Activated CD4-positive, alpha-beta T cell treated with anti-CD3 and anti-CD28 coated beads, Interleukin-2, amount 10 ng/mL, durations not matched to agents 7 days and 5 days (primary cell): ENCODE data around the gene MARCHF2. TPM values are rescaled to one million over a fixed set of nuclear protein-coding genes. Genes with fewer than 3 reads are reported as not detected.

Source experiments
- microRNA-seq: library from miRNA; unstranded; fragments of <30 nt; microRNA quantifications from one replicate; pipeline ENCODE4 v1.2.0, GENCODE V29; 2021; ENCODE audit warnings: borderline microRNAs expressed, borderline replicate concordance
- total RNA-seq, 2 experiments: library from RNA; stranded (reverse); gene quantifications; one replicate each; pipeline ENCODE4 v1.2.3, GENCODE V29; 2021

The MARCHF2 gene
- total RNA-seq, 2 experiments from 2014 or later, result 26.4 to 29.0 TPM

Small RNA genes lying within 50 kb of the gene (microRNA-seq; reads per million reads assigned to microRNA genes)
- gene MIR4999, result 5.7 reads per million, percentile 29 among the genes with 10 or more reads in this experiment

Other genes starting within 250 kb of the MARCHF2 start
- 10 to 100 TPM; 26.7 to 33.1 TPM for gene CERS4, start 203.9 kb upstream of the MARCHF2 start, total RNA-seq
- gene CD320, start 104.9 kb upstream of the MARCHF2 start, total RNA-seq, result 10 to 100 TPM; 32.1 to 36.3 TPM
- gene NDUFA7, start 91.9 kb upstream of the MARCHF2 start, total RNA-seq, result 10 to 100 TPM; 61.8 to 65.6 TPM
- gene RPS28, start 91.8 kb upstream of the MARCHF2 start, total RNA-seq, result 1,000 to 10,000 TPM; 1,480 to 2,023 TPM
- gene KANK3, start 70.0 kb upstream of the MARCHF2 start, total RNA-seq, result 1 to 10 TPM; 1.3 to 2.7 TPM
- gene ANGPTL4, start 49.1 kb upstream of the MARCHF2 start, total RNA-seq, result not detected
- 100 to 1,000 TPM; 104 to 107 TPM for gene RAB11B, start 22.9 kb upstream of the MARCHF2 start, total RNA-seq
- 100 to 1,000 TPM; 248 to 265 TPM for gene HNRNPM, start 31.7 kb downstream of the MARCHF2 start, total RNA-seq
- 1 to 10 TPM; 3.8 to 6.7 TPM for gene PRAM1, start 89.3 kb downstream of the MARCHF2 start, total RNA-seq
- gene ZNF414, start 100.9 kb downstream of the MARCHF2 start, total RNA-seq, result 10 to 100 TPM; 46.8 to 47.3 TPM
- 100 to 1,000 TPM; 359 to 366 TPM for gene MYO1F, start 164.1 kb downstream of the MARCHF2 start, total RNA-seq
- 10 to 100 TPM; 10.6 to 15.3 TPM for gene ADAMTS10, start 197.4 kb downstream of the MARCHF2 start, total RNA-seq
- not detected for gene NFILZ, start 217.3 kb downstream of the MARCHF2 start, total RNA-seq